AG04450 (cell line): ENCODE measurements around the gene RPGRIP1. TPM values are rescaled to one million over a fixed set of nuclear protein-coding genes. Genes with fewer than 3 reads are reported as not detected.

Source experiments
- CTCF ChIA-PET: fragments of 300-600, 350-600 bp; formaldehyde crosslinking; extraction: SDS; loops from one replicate; lab custom pipeline; 2022; ENCODE audit warnings: antibody characterized with exemption, inconsistent platforms; lab: Charles Lee
- POLR2A ChIA-PET: fragments of 350-600 bp; formaldehyde crosslinking; extraction: SDS; loops from one replicate; lab custom pipeline; 2021; ENCODE audit warnings: antibody characterized with exemption, inconsistent platforms; lab: Yijun Ruan, JAX
- DNase-seq: peaks from one replicate; pipeline ENCODE4 v3.0.0-alpha.2; 2011; ENCODE audit warnings: low read depth, low spot score
- H3K27ac ChIP-seq: one replicate; pipeline ENCODE4 v1.5.1; 2012; ENCODE audit warnings: low read depth, low read length, control low read depth
- H3K27me3 ChIP-seq: one replicate; pipeline ENCODE4 v1.6.0; 2012; ENCODE audit warnings: low read length; ENCODE audit not compliant: control insufficient read depth, insufficient read depth
- H3K4me3 ChIP-seq: 2 replicates; pipeline ENCODE4 v1.5.1; 2011; ENCODE audit warnings: mild to moderate bottlenecking, low read depth, low read length, control low read depth
- H3K9me3 ChIP-seq: 2 replicates; pipeline ENCODE4 v1.5.1; 2012; ENCODE audit warnings: low read length; ENCODE audit not compliant: control insufficient read depth, insufficient read depth
- polyA plus RNA-seq: library from polyadenylated mRNA; depleted of rRNA; stranded (reverse); fragments of >200 nt; gene quantifications from 2 replicates; pipeline ENCODE4 v1.2.3, GENCODE V29; 2011
- TF ChIP-seq, protein P1 (sequence below): IDR thresholded peaks from 2 replicates; pipeline ENCODE4 v1.5.1; 2011; ENCODE audit warnings: low read depth, low read length, control low read depth, inconsistent platforms

Gene RPGRIP1
- polyA plus RNA-seq, 1 experiment, result not detected

DNA sequence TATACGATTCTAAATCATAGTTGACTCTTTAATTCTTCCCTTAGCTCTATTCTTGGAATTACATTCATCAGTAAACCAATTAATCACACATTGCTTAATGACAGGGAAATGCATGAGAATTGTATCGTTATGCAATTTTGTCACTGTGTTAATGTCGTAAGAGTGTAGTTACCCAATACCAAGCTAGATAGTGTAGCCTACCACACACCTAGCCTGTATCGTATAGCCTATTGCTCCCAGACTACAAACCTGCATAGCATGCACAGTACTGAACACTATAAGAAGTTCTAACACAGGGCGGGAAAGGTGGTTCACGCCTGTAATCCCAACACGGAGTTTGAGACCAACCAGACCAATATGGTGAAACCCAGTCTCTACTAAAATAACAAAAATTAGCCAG, 35.3 kb upstream of the RPGRIP1 start:
- TF ChIP-seq, protein P1, sequence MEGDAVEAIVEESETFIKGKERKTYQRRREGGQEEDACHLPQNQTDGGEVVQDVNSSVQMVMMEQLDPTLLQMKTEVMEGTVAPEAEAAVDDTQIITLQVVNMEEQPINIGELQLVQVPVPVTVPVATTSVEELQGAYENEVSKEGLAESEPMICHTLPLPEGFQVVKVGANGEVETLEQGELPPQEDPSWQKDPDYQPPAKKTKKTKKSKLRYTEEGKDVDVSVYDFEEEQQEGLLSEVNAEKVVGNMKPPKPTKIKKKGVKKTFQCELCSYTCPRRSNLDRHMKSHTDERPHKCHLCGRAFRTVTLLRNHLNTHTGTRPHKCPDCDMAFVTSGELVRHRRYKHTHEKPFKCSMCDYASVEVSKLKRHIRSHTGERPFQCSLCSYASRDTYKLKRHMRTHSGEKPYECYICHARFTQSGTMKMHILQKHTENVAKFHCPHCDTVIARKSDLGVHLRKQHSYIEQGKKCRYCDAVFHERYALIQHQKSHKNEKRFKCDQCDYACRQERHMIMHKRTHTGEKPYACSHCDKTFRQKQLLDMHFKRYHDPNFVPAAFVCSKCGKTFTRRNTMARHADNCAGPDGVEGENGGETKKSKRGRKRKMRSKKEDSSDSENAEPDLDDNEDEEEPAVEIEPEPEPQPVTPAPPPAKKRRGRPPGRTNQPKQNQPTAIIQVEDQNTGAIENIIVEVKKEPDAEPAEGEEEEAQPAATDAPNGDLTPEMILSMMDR, result no peak
- Histone ChIP-seq H3K4me3 (no peak overlapping the region), H3K27me3 (no peaks in the 10 kb centered on the region), H3K9me3 (no peaks in the 10 kb centered on the region), H3K27ac (no peak overlapping the region)
- POLR2A ChIA-PET, result interaction anchor here (0.6 to 0.7 kb wide), 2 partner anchors 9 to 152 kb away, joined by 3 to 5 read pairs; no protein-coding TSS in a partner anchor
- CTCF ChIA-PET, result interaction anchor here (1.6 kb wide), 1 partner anchor 12 kb away, joined by 3 read pairs; no protein-coding TSS in a partner anchor
- DNase-seq, result no peak

- H3K4me3 ChIP-seq, result no peak overlapping the region
- TF ChIP-seq, protein P1, result no peak
- POLR2A ChIA-PET, result interaction anchor here (0.6 to 1.5 kb wide), 2 partner anchors 10 to 24 kb away, joined by 5 to 8 read pairs; no protein-coding TSS in a partner anchor
- no peak for DNase-seq
- CTCF ChIA-PET, result interaction anchor here (0.6 kb wide), 1 partner anchor 101 kb away, joined by 3 read pairs; no protein-coding TSS in a partner anchor
- H3K9me3 ChIP-seq, result no peaks in the 10 kb centered on the region
- no peaks in the 10 kb centered on the region for H3K27me3 ChIP-seq
- H3K27ac ChIP-seq, result no peak overlapping the region
Measured at GRCh38 chr14:21245813-21246212, 34.1 kb upstream of the RPGRIP1 start.

- Histone ChIP-seq H3K27me3 (no peaks in the 10 kb centered on the region), H3K9me3 (no peaks in the 10 kb centered on the region), H3K27ac (no peak overlapping the region), H3K4me3 (no peak overlapping the region)
- TF ChIP-seq, protein P1, result no peak
- ChIA-PET POLR2A (interaction anchor here (0.7 kb wide), 1 partner anchor 136 kb away, joined by 3 read pairs; the partner anchor contains the start of gene SUPT16H), CTCF (no interaction called here)
- DNase-seq, result no peak
Measured at GRCh38 chr14:21248338-21248737, 31.5 kb upstream of the RPGRIP1 start.

- Histone ChIP-seq H3K9me3 (no peaks in the 10 kb centered on the region), H3K4me3 (no peak overlapping the region), H3K27ac (no peak overlapping the region), H3K27me3 (no peaks in the 10 kb centered on the region)
- no peak for DNase-seq
- TF ChIP-seq, protein P1, result no peak
- CTCF ChIA-PET, result no interaction called here
- POLR2A ChIA-PET, result no interaction called here
Measured at GRCh38 chr14:21248739-21249411, 31.0 kb upstream of the RPGRIP1 start.

DNA sequence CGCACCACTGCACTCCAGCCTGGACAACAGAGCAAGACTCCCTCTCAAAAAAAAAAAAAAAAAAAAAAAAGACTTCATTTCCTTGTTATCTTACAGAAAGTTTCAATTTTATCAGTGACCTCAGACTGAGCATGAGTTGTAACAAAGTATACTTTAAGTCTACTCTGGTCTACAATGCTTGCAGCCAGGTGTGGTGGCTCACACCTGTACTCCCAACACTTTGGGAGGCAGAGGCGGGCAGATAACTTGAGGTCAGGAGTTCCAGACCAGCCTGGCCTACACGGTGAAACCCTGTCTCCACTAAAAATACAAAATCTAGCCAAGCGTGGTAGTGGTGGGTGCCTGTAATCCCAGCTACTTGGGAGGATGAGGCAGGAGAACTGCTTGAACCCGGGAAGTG, 28.7 kb upstream of the RPGRIP1 start:
- Histone ChIP-seq H3K4me3 (no peak overlapping the region), H3K9me3 (no peaks in the 10 kb centered on the region), H3K27ac (no peak overlapping the region), H3K27me3 (no peaks in the 10 kb centered on the region)
- CTCF ChIA-PET, result no interaction called here
- TF ChIP-seq, protein P1, result no peak
- POLR2A ChIA-PET, result no interaction called here
- DNase-seq, result no peak
